GM21723 (cell line): Measurements from ENCODE around the gene AP4E1.
"Not testable (repeated sequence)": the region's sequence is repeated elsewhere in the genome, so short reads cannot be mapped to it uniquely, and the experiment has no call there.

Experiments used
- ATAC-seq: cut with Tn5 transposase; IDR thresholded peaks from one replicate; pipeline ENCODE4 v1.9.1; 2021; ENCODE audit warnings: mild to moderate bottlenecking, moderate library complexity; ENCODE audit not compliant: unreplicated experiment

AP4E1 gene

DNA sequence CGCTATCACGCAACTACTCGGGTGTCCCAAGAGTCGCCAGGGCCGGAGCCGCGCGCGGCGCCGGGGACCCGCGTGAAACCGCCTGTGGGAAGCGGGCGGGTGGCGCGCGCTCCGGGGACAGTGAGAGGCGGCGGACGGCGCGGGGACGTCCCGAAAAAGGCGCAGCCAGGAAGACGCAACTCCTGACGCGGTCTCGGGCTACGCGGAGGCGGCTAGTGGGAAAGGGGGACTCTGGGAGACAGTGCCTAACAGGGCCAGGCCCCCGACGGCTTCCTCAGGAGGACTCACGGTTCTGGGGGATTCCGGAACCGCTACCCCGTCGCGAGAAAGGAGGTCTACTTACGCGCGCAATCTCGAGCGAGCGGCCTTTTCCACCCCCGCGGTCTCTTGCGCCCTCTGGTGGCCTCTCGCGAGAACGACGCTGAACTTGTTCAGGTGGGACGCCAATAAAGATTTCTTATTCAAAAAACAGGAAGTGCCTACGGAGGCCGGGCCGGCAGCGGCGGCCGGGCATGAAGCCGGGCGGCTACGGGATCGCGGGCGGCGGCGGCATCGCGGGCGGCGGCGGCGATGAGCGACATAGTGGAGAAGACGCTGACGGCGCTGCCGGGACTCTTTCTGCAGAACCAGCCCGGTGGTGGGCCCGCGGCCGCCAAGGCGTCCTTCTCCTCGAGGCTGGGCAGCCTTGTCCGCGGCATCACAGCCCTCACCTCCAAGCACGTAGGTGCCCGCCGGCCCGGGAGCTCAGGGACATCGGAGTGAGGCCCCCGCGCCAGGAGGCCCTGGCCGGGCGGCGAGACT, at the start of gene AP4E1:
Gene AP4E1, plus strand, starts transcription at position 475 of the 801 bp plus-strand sequence. Its CDS starts 96 bp downstream, at position 571.
- peak; percentile 49 for ATAC-seq

GRCh38 chr15:50860824-50861223, 47.7 kb upstream of the AP4E1 start:
- ATAC-seq, result no peak

- ATAC-seq, result no peak
Observed at GRCh38 chr15:50862553-50862952, 45.9 kb upstream of the AP4E1 start.

GRCh38 chr15:50864873-50865272, 43.6 kb upstream of the AP4E1 start:
- no peak for ATAC-seq

GRCh38 chr15:50865515-50866353, 42.7 kb upstream of the AP4E1 start:
- ATAC-seq, result no peak

DNA sequence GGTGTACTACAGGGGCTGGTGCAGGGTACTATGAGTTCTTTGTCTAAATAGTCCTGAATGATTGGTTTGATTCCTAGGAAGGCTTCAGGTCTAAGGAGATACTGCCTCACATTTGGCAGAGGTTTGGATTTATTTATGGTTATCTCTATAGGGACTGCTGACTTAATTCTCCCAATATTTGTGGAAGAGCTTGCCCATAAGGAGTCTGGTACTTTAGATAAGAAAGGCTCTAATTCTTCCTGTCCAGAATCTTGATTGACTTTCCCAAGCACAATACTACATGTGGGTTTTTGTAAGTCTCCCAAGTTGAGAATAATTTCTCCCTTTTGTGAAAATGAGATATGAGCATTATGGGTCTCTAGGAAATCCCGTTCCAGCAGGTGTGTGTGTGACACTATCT, 36.7 kb upstream of the AP4E1 start:
- ATAC-seq, result no peak

GRCh38 chr15:50872832-50873426, 35.6 kb upstream of the AP4E1 start:
- no peak for ATAC-seq

- no peak for ATAC-seq
Observed at GRCh38 chr15:50873935-50874361, 34.5 kb upstream of the AP4E1 start.

DNA sequence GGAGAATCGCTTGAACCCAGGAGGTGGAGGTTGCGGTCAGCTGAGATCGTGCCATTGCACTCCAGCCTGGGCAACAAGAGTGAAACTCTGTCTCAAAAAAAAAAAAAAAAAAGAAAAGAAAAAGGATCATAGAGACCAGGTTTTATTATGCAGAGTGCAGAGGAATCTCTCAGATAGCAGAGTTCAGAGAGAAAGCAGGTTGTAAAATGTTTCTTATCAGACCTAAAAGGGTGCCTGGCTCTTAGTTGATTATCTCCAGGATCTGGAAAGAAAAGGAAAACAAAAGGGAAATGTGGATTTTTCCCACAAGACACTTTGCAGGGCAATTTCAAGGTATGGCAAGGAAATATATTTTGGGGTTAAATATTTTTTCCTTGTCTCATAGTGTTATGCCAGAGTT, 33.2 kb upstream of the AP4E1 start:
- not testable (repeated sequence) for ATAC-seq

DNA sequence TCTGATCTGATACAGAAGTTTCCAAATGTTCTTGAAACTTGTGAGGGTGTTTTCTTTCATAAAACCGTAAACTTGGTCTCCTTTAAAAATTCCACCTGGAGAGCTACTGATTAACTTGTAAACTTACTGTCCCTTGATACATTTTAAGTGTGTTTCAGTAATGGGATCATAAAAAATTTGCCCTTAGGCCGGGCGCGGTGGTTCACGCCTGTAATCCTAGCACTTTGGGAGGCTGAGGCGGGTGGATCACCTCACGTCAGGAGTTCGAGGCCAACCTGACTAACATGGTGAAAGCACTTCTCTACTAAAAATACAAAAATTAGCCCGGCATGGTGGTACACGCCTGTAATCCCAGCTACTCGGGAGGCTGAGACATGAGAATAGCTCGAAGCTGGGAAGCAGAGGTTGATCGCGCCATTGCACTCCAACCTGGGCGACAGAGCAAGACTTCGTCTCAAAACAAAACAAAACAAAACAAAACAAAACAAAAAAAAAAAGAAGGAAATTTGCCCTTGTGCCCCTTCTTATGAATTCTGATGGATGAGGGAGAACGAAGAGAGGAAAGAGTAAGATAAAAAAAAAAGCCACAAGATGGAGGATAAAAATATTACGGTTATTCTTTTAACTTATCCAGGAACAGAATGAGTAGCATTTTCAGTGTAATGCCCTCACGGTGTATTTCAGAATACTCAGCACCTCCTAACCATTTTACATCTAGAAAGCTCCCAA, 32.1 kb upstream of the AP4E1 start:
- no peak for ATAC-seq

GRCh38 chr15:50876989-50877360, 31.5 kb upstream of the AP4E1 start:
- no peak for ATAC-seq

DNA sequence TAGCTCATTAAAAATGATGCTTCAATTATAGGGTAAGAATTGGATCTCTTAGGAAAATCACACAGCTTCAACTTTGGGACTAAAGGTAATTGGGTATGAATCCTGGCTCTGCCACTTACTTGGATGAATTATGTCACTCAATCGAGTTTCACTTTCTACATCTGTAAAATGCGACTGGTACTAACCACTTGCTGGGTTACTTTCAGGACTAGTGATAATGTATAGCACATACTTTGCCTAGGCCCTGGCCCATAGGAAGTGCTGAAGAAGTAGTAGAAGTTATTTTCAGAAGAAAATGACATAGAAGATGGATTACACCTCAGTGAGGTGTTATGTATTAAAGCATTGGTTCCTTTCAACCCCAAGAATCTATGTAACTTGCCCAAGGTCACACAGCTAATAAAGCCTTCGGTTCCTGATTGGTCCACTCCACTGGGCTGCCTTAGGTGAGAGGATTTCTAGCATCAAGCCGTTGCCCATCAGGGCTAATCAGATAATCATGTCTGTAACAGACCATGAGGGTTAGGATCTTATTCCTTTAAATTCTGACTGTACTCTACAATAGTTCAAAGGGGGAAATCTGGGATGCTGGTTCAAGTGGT, 29.4 kb upstream of the AP4E1 start:
- ATAC-seq, result peak; percentile 60

DNA sequence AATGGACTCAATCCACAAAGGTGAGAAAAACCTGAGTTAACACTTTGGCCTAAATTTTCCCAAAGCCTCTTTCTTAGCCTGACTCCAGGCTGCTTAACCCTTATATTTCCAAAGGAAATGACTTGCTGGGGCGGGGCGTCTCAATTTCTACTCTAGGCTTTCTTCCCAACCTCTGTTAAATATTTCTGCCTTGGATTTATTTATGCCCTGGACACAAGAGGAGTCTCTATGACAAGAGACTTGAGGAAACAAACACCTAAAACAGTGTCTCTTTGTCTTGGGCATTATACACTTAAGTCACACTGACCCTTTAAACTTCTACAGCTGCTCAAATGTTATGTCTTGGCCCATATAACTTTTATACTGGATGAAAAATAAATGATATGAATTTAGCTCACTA, 28.3 kb upstream of the AP4E1 start:
- no peak for ATAC-seq

GRCh38 chr15:50880651-50881114, 27.8 kb upstream of the AP4E1 start:
- ATAC-seq, result peak; percentile 42

DNA sequence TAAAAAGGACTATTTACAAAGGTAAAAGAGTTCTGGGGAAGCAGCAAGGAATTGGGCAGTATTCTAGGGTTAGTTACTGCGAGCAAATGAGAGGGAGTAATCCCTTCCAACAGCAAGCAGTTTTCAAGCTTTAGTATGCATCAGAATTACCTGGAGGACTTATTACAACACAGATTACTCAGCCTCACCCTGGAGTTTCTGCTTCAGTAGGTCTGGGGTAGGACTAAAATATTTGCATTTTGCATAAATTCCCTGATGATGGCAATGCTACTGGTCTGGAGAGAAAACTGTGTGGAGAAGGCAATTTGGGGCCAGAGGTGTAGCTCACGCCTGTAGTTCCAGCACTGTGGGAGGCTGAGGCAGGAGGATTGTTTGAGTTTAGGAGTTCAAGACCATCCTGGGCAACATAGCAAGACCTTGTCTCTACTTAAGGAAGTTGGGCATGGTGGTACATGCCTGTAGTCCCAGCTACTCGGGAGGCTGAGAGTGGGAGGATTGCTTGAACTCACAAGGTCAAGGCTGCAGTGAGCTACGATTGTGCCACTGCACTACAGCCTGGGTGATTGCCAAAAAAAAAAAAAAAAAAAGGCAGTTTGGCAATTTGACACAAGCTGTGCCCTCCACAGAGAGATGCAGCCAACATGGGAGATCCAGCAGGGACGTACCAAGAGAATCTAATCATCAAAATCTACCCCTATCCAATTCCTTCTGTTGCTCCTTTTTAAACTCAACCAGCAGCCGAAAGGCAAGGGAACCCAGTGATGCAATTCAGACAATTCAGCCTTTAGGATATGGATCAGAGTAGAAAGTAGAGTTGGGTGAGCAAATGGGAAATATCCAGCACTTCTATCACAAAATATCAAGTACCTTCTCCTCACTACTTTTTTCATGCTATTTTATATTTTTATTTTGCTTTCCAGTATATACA, 27.1 kb upstream of the AP4E1 start:
- ATAC-seq, result no peak

DNA sequence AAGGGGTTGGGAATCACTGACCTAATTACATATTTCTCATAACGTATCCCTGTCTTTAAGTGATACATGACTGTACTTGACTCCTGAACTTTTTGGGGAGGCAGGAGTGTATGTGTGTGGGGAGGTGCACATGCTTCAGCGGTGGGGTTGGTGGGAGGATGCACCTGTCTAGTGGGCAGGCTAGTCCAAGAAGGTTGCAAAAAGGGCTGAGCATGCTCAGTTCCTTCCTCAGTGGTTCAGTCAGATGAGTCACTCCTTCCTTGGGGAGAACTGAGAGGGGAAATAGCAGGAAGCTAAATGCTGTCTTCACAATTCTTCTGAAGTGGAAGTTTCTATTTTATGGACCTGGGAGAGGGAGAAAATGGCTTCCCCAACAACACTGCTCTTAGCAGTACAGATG, 24.6 kb upstream of the AP4E1 start:
- no peak for ATAC-seq

- no peak for ATAC-seq
Observed at GRCh38 chr15:50884540-50884939, 23.9 kb upstream of the AP4E1 start.

DNA sequence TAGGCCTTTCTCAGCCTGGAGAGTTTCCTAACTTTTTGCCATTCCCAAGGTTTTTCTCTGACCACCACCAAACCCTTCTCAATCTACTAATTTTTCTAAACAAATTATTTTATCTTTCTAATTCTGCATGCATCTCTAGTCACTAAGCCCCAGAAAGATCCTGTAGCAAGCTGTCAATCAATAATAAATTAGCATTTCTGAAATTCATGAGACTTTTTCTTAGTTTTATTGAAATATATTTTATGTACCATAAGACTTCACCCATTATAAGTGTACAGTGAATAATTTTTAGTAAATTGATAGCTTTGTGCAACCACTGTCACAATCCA, 22.4 kb upstream of the AP4E1 start:
- no peak for ATAC-seq

DNA sequence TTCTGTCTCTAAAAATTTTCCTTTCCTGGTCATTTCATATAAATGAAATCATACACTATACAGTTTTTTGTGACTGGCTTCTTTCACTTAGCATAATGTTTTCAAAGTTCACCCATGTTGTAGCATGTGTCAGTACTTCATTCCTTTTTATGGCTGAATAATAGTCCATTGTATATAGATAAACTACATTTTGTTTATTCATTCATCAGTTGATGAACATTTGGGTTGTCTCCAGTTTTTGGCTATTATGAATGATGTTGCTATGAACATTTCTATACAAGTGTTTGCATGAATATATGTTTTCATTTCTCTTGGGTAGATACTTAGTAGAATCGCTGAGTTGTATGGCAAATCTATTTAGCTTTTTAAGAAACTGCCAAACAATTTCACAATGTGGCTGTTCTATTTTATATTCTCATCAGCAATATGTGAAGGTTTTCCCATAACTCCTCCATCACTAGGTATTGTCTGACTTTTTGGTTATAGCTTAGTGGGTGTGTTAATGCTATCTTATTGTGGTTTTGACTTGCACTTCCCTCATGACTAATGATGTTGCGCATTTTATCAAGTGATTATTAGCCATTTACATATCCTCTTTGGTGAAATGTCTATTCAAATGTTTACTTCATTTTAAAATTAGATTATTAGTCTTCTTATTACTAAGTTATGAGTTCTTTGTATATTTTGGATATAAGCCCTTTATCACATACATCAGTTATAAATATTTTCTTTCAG, 21.7 kb upstream of the AP4E1 start:
- ATAC-seq, result no peak
